K562 (cell line): Measurements from ENCODE around the gene PPM1N.

Experiments
- C11orf30 ChIP-seq: fragments of 450-650 bp; IDR thresholded peaks from 2 replicates; pipeline ENCODE4 v1.6.1; 2016; ENCODE audit warnings: low read depth, mild to moderate bottlenecking
- FIP1L1 ChIP-seq: fragments of 200-400 bp; formaldehyde crosslinking; IDR thresholded peaks from 2 replicates; pipeline ENCODE4 v1.6.1; 2018; ENCODE audit warnings: mild to moderate bottlenecking, low read depth, low read length; ENCODE audit not compliant: poor library complexity, severe bottlenecking
- KDM5B ChIP-seq: fragments of 200-600 bp; sonication (generic); IDR thresholded peaks from 2 replicates; pipeline ENCODE4 v1.6.1; 2012; ENCODE audit warnings: low read depth, mild to moderate bottlenecking, moderate library complexity, low read length, control low read depth, inconsistent platforms; ENCODE audit not compliant: insufficient replicate concordance
- PHB2 ChIP-seq: fragments of 450-650 bp; IDR thresholded peaks from 2 replicates; pipeline ENCODE4 v1.6.1; 2017; ENCODE audit warnings: low read depth
- RAD21 ChIP-seq, 2 experiments: fragments of 250-450 bp in 1 of 2; fragments of 450-650 bp in 1 of 2; sonication (Bioruptor Pico) in 1 of 2; formaldehyde crosslinking in 1 of 2; IDR thresholded peaks in 1 of 2; conservative IDR thresholded peaks in 1 of 2; 2 replicates each; pipeline versions ENCODE4 v1.4.0 to v1.8.0; 2020 to 2022; ENCODE audit warnings: mild to moderate bottlenecking in 2 of 2, moderate library complexity in 1 of 2
- SPI1 ChIP-seq: IDR thresholded peaks from 2 replicates; pipeline ENCODE4 v1.6.1; 2011; ENCODE audit warnings: low read depth, low read length, control low read depth, borderline replicate concordance
- TCF7L2 ChIP-seq: fragments of 150-350 bp; IDR thresholded peaks from 2 replicates; pipeline ENCODE4 v1.6.1; 2016; ENCODE audit warnings: low read depth, mild to moderate bottlenecking, low read length, moderate library complexity
- TF ChIP-seq, protein P1 (sequence below), 3 experiments: IDR thresholded peaks in 2 of 3; conservative IDR thresholded peaks in 1 of 3; 2 replicates each; pipeline ENCODE4 v1.5.1; 2011 to 2012; ENCODE audit warnings: low read length in 3 of 3, mild to moderate bottlenecking in 3 of 3, control low read depth in 2 of 3, improper control_type of control experiment in 1 of 3, inconsistent platforms in 1 of 3, low read depth in 1 of 3, mixed read lengths in 1 of 3, moderate library complexity in 1 of 3; ENCODE audit not compliant: insufficient read depth in 2 of 3

GRCh38 chr19:45505996-45506245 is 7.7 kb downstream of the PPM1N start:
- TF ChIP-seq SPI1 (no peak), FIP1L1 (no peak), PHB2 (no peak), RAD21 (CRISPR knock-in tag; conservative IDR thresholded peaks at IDR 0.05 in 1 of 2, IDR thresholded peaks at IDR 0.05 in 1 of 2) (no peak), KDM5B (no peak), TCF7L2 (no peak), C11orf30 (no peak)
- TF ChIP-seq, protein P1, sequence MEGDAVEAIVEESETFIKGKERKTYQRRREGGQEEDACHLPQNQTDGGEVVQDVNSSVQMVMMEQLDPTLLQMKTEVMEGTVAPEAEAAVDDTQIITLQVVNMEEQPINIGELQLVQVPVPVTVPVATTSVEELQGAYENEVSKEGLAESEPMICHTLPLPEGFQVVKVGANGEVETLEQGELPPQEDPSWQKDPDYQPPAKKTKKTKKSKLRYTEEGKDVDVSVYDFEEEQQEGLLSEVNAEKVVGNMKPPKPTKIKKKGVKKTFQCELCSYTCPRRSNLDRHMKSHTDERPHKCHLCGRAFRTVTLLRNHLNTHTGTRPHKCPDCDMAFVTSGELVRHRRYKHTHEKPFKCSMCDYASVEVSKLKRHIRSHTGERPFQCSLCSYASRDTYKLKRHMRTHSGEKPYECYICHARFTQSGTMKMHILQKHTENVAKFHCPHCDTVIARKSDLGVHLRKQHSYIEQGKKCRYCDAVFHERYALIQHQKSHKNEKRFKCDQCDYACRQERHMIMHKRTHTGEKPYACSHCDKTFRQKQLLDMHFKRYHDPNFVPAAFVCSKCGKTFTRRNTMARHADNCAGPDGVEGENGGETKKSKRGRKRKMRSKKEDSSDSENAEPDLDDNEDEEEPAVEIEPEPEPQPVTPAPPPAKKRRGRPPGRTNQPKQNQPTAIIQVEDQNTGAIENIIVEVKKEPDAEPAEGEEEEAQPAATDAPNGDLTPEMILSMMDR (IDR thresholded peaks at IDR 0.05 in 2 of 3, conservative IDR thresholded peaks at IDR 0.05 in 1 of 3; ENCODE audit: insufficient read depth in 2 of 3, low read depth in 1 of 3, low read length in 3 of 3): no peak
